Heart right ventricle (tissue), 16 donors: ENCODE measurements around the gene PDE4D. TPM values are rescaled to one million over a fixed set of nuclear protein-coding genes. Genes with fewer than 3 reads are reported as not detected.

Experiments used
- ATAC-seq, 8 donors: fragments of 200-7000 bp; cut with Tn5 transposase; one replicate each; pipeline ENCODE4 v1.9.1; 2020; ENCODE audit warnings: mild to moderate bottlenecking in 8 of 8, moderate library complexity in 8 of 8, moderate number of reproducible peaks in 1 of 8
- DNase-seq, 2 donors: peaks; one replicate each; pipeline ENCODE4 v3.0.0-alpha.2; 2020
- H3K27ac ChIP-seq, 10 donors: fragments of 200-600 bp; sonication (generic) in 2 of 10; one replicate each; pipeline versions ENCODE4 v1.5.0 to v1.8.0; 2020 to 2022; ENCODE audit warnings: mild to moderate bottlenecking in 3 of 10
- H3K27me3 ChIP-seq, 7 donors: fragments of 200-600 bp; one replicate each; pipeline ENCODE4 v1.8.0; 2021 to 2022; ENCODE audit warnings: mild to moderate bottlenecking in 2 of 7
- H3K36me3 ChIP-seq, 9 donors: fragments of 200-600 bp; sonication (generic) in 1 of 9; one replicate each; pipeline versions ENCODE4 v1.5.0 to v1.8.0; 2020 to 2022; ENCODE audit warnings: mild to moderate bottlenecking in 2 of 9
- H3K4me1 ChIP-seq, 9 donors: fragments of 200-600 bp; sonication (generic) in 1 of 9; one replicate each; pipeline versions ENCODE4 v1.5.0 to v1.8.0; 2020 to 2022; ENCODE audit warnings: mild to moderate bottlenecking in 4 of 9
- H3K4me3 ChIP-seq, 10 donors: fragments of 200-600 bp; sonication (generic) in 2 of 10; one replicate each; pipeline versions ENCODE4 v1.5.0 to v1.8.0; 2020 to 2022; ENCODE audit warnings: mild to moderate bottlenecking in 7 of 10, moderate library complexity in 2 of 10
- H3K9me3 ChIP-seq, 11 donors: fragments of 200-600 bp in 10 of 11; sonication (generic) in 2 of 11; one replicate each; pipeline versions ENCODE4 v1.5.0 to v1.8.0; 2013 to 2022; ENCODE audit warnings: mild to moderate bottlenecking in 2 of 11, control low read depth in 1 of 11, moderate library complexity in 1 of 11
- WGBS, 2 donors: extraction: QIAGEN DNeasy Blood & Tissue Kit; methylation state at CpG; one replicate each; pipeline ENCODE4 v1.1.7; 2013; ENCODE audit warnings: inconsistent platforms in 1 of 2; 5-methylcytosine and 5-hydroxymethylcytosine counted together
- intact Hi-C, 10 donors: fragments of 100-400 bp; cut with DNase I; formaldehyde crosslinking; loops; one replicate each; pipeline versions ENCODE4 v1.11.1 to v1.14.2; 2022
- polyA plus RNA-seq, 2 donors: library from polyadenylated mRNA; stranded (reverse); fragments of 200-250 nt; gene quantifications; one replicate each; pipeline ENCODE4 v1.2.3, GENCODE V29; 2013
- total RNA-seq, 10 donors: library from RNA; stranded (reverse); fragmentation: NEBNext Ultra II Directional in 3 of 10; extraction: Animal tissue kit (Norgen Biotek cat#: 25700) in 3 of 10; gene quantifications; one replicate each; pipeline versions ENCODE4 v1.2.1 to v1.2.4, GENCODE V29; 2021 to 2023
- TF ChIP-seq, protein P1 (sequence below), 9 donors: fragments of 200-600 bp; sonication (generic) in 2 of 9; IDR thresholded peaks; one replicate each; pipeline versions ENCODE4 v1.5.0 to v1.8.0; 2021 to 2022; ENCODE audit warnings: antibody characterized with exemption in 9 of 9, mild to moderate bottlenecking in 5 of 9, moderate library complexity in 1 of 9
- donor health status: Arrhythmogenic right ventricular cardiomyopathy.
- donor health status: ischemic (EF 13 %, LVEDD 7.1; RV severe dilation, severe dysfunction).
- donor health status: healthy with polysubstance abuse.
- donor health status: DM: no; HTN: yes; CAD: no.
- donor health status: DM: no; HTN: no; CAD: no.
- donor health status: ischemic (EF 25% LVEDD 6.9; RV normal size, moderate dysfunction).
- donor health status: ischemic (EF 25% LVEDD 5.7; RV mildly dilated, moderate dysfunction).
- donor health status: healthy.
- donor health status: DM: yes; HTN: yes; CAD: no.
- donor health status: Ischemic cardiomyopathy.
- donor health status: ischemic (EF 35%, LVEDD 5.7; RV mildly dilated, moderate dysfunction).
- donor health status: nonischemic (EF 11% LVEDD 7.7; RV severe dilation, severe dysfunction).
- donor health status: DM: yes; HTN: yes; CAD: no.
- donor health status: PGD.
- donor health status: ischemic (EF 29% LVEDD 5.4; RV normal size, mild dysfunction).
- donor health status: nonischemic (EF 23%, LVEDD 6.1; RV moderate dilation, normal function).

The PDE4D gene
- total and polyA plus RNA-seq, 12 donors = 5.8 to 83.2 (median 39.5) TPM

DNA sequence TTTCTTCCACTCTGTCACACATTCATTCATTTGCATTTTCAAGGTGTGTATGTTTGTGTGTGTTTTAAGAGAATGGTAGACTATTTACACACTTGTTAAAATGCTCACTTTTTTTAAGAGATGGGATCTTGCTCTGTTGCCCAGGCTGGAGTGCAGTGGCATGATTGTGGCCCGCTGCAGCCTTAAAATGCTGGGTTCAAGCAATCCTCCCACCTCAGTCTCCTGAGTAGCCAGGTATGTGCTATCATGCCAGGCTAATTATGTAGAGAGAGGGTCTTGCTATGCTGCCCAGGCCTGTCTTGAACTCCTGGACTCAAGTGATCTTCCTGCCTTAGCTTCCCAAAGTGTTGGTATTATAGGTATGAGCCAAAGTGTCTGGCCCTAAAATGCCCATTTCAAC is 173.5 kb downstream of the PDE4D start:
- Histone ChIP-seq H3K36me3 (no peaks in the 10 kb centered on the region), H3K4me3 (no peak overlapping the region), H3K27me3 (no peaks in the 10 kb centered on the region), H3K9me3 (no peaks in the 10 kb centered on the region), H3K4me1 (no peaks in the 10 kb centered on the region), H3K27ac (no peak overlapping the region)
- DNase-seq (no peak), ATAC-seq (no peak)
- TF ChIP-seq, protein P1, sequence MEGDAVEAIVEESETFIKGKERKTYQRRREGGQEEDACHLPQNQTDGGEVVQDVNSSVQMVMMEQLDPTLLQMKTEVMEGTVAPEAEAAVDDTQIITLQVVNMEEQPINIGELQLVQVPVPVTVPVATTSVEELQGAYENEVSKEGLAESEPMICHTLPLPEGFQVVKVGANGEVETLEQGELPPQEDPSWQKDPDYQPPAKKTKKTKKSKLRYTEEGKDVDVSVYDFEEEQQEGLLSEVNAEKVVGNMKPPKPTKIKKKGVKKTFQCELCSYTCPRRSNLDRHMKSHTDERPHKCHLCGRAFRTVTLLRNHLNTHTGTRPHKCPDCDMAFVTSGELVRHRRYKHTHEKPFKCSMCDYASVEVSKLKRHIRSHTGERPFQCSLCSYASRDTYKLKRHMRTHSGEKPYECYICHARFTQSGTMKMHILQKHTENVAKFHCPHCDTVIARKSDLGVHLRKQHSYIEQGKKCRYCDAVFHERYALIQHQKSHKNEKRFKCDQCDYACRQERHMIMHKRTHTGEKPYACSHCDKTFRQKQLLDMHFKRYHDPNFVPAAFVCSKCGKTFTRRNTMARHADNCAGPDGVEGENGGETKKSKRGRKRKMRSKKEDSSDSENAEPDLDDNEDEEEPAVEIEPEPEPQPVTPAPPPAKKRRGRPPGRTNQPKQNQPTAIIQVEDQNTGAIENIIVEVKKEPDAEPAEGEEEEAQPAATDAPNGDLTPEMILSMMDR (IDR thresholded peaks at IDR 0.05) = no peak
- 95 to 100% methylated on average over 1 of the region's 1 CpG for WGBS, 2 donors
- intact Hi-C loops = no loop called here

DNA sequence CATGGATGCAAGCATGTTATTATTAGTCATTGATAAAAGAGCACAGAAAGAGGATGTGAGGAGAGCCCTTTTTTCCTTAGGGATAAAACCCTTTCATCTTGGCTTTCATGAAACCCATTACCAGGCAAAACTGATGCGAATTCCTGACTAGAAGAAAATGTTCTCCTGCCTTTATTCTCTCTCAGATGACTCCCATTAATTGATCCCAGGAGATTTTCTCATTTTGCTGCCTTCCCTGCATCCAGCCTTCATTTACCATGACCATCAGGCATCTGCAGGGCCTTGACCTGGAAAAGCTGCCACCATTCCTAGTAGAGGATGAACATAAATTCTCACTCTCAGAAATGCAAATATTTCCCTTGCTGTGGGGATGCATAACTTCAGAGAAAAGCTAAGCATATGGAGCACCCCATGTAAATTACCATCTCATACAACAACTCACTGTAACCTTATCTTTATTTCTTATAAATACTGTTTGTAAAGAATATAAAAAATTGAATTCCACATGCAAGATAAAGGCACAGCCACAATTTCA is 176.5 kb downstream of the PDE4D start:
- peaks cover 0 to 10% (median 0%) of the 10 kb centered on the region in 11 donors for H3K9me3 ChIP-seq
- no peak overlapping the region for H3K4me3 ChIP-seq
- intact Hi-C loops = no loop called here
- no peak for DNase-seq
- H3K27me3 ChIP-seq = no peaks in the 10 kb centered on the region
- H3K27ac ChIP-seq = no peak overlapping the region
- TF ChIP-seq, protein P1 (IDR thresholded peaks at IDR 0.05) = no peak
- H3K36me3 ChIP-seq = no peaks in the 10 kb centered on the region
- 32 to 80% methylated on average over 1 of the region's 1 CpG for WGBS, 2 donors
- H3K4me1 ChIP-seq = no peaks in the 10 kb centered on the region
- ATAC-seq = no peak

DNA sequence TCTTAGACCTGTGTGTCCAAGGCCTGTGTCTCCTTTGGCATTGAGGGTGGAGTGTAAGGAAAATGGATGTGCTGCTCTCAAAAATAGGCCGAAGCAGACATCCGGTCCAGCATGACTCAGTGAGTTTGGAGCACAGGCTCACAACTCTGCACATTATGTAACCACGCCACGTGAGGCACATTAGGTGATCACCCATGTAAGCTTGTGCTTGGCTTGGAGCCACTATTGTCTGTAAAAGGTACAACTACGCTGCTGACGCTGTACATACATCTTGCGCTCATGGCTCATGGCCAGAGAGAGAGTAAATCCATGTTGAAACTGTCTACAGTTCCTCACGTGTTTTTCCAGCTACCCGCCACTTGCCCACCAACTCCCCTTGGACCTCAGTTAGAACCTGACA is 177.5 kb downstream of the PDE4D start:
- peaks cover 0 to 10% (median 0%) of the 10 kb centered on the region in 11 donors for H3K9me3 ChIP-seq
- no peak overlapping the region for H3K27ac ChIP-seq
- H3K36me3 ChIP-seq = no peaks in the 10 kb centered on the region
- ATAC-seq (no peak), DNase-seq (no peak)
- TF ChIP-seq, protein P1 (IDR thresholded peaks at IDR 0.05) = no peak
- H3K4me3 ChIP-seq = no peak overlapping the region
- WGBS, 2 donors = 87 to 88% methylated on average over 9 of the region's 9 CpGs
- intact Hi-C loops = no loop called here
- H3K27me3 ChIP-seq = no peaks in the 10 kb centered on the region
- H3K4me1 ChIP-seq = no peaks in the 10 kb centered on the region

DNA sequence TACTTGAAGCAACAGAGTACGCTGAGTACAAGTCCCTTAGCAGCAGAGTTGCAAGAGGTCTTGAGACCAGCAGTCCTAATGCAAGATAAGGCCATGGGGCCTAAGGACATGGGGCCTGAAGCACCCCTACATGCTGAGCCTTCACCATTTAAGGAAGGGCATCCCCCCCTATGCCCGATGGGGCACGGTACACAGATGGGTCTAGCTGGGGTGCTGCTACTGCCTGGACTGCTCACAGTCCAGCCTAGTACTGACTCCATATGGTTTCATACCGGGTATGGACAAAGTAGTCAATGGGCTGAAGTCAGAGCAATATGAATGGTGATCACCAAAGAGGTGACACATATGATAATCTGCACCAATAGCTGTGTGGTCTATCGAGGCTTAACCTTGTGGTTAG is 178.3 kb downstream of the PDE4D start:
- DNase-seq (no peak), ATAC-seq (no peak)
- H3K4me1 ChIP-seq = peaks cover 0 to 3% (median 0%) of the 10 kb centered on the region in 9 donors
- 95% methylated on average over 5 of the region's 5 CpGs for WGBS, 2 donors
- no peak overlapping the region for H3K27ac ChIP-seq
- TF ChIP-seq, protein P1 (IDR thresholded peaks at IDR 0.05) = no peak
- no peaks in the 10 kb centered on the region for H3K36me3 ChIP-seq
- peaks cover 0 to 10% (median 0%) of the 10 kb centered on the region in 11 donors for H3K9me3 ChIP-seq
- intact Hi-C loops = no loop called here
- no peaks in the 10 kb centered on the region for H3K27me3 ChIP-seq
- no peak overlapping the region for H3K4me3 ChIP-seq
